Sigmoid colon (tissue), 7 donors: Measurements from ENCODE around the gene PRDX2. TPM values are rescaled to one million over a fixed set of nuclear protein-coding genes. Genes with fewer than 3 reads are reported as not detected.

ENCODE experiments used
- DNase-seq: peaks from one replicate; pipeline ENCODE4 v3.0.0-alpha.2; 2019
- H3K27ac ChIP-seq, 4 donors: fragments of 200-600 bp; sonication (generic); one replicate each; pipeline ENCODE4 v1.5.1; 2016 to 2019; ENCODE audit warnings: mild to moderate bottlenecking in 1 of 4
- H3K27me3 ChIP-seq, 3 donors: fragments of 200-600 bp; sonication (generic); one replicate each; pipeline ENCODE4 v1.5.1; 2019; ENCODE audit warnings: mild to moderate bottlenecking in 1 of 3
- H3K36me3 ChIP-seq, 4 donors: fragments of 200-600 bp; sonication (generic); one replicate each; pipeline ENCODE4 v1.5.1; 2016 to 2019
- H3K4me1 ChIP-seq, 4 donors: fragments of 200-600 bp; sonication (generic); one replicate each; pipeline ENCODE4 v1.5.1; 2017 to 2019
- H3K4me3 ChIP-seq, 4 donors: fragments of 200-600 bp; sonication (generic); one replicate each; pipeline ENCODE4 v1.5.1; 2017 to 2019; ENCODE audit warnings: mild to moderate bottlenecking in 2 of 4, moderate library complexity in 1 of 4
- H3K9me3 ChIP-seq, 4 donors: fragments of 200-600 bp in 3 of 4; sonication (generic) in 3 of 4; one replicate each; pipeline versions ENCODE4 v1.5.1 to v1.6.1; 2013 to 2019
- CTCF ChIP-seq, 4 experiments: fragments of 450-650 bp in 3 of 4; fragments of 200-600 bp in 1 of 4; IDR thresholded peaks; one replicate each; pipeline ENCODE4 v1.5.1; 2016 to 2019; ENCODE audit warnings: antibody characterized with exemption in 4 of 4, mild to moderate bottlenecking in 3 of 4, moderate library complexity in 2 of 4
- EP300 ChIP-seq, 4 donors: sonication (generic); formaldehyde crosslinking; IDR thresholded peaks; one replicate each; pipeline ENCODE4 v1.6.1; 2017; ENCODE audit warnings: antibody characterized with exemption in 4 of 4
- POLR2A ChIP-seq, 2 donors: fragments of 450-650 bp; IDR thresholded peaks; one replicate each; pipeline ENCODE4 v1.6.1; 2016; ENCODE audit warnings: antibody characterized with exemption in 2 of 2, mild to moderate bottlenecking in 2 of 2, moderate library complexity in 2 of 2
- POLR2AphosphoS5 ChIP-seq, 4 donors: sonication (generic); formaldehyde crosslinking; IDR thresholded peaks; one replicate each; pipeline ENCODE4 v1.6.1; 2017; ENCODE audit warnings: antibody characterized with exemption in 4 of 4
- WGBS, 2 donors: extraction: QIAGEN DNeasy Blood & Tissue Kit; methylation state at CpG; one replicate each; pipeline ENCODE4 v1.1.7; 2013; 5-methylcytosine and 5-hydroxymethylcytosine counted together
- intact Hi-C: fragments of 100-400 bp; cut with DNase I; formaldehyde crosslinking; loops from one replicate; pipeline ENCODE4 v1.15.1; 2023
- polyA plus RNA-seq, 3 donors: library from polyadenylated mRNA; stranded (reverse); fragments of 200-250 nt; gene quantifications; one replicate each; pipeline ENCODE4 v1.2.3, GENCODE V29; 2013
- total RNA-seq, 4 donors: library from RNA; depleted of rRNA; stranded (reverse); fragments of >200 nt; gene quantifications; one replicate each; pipeline ENCODE4 v1.1.0, GENCODE V29; 2016
- donor health status: healthy with polysubstance abuse.
- donor health status: Bipolar disorder and iron deficiency.
- donor health status: healthy.

Gene PRDX2
- total and polyA plus RNA-seq, 7 donors = 248 to 379 (median 277) TPM

DNA sequence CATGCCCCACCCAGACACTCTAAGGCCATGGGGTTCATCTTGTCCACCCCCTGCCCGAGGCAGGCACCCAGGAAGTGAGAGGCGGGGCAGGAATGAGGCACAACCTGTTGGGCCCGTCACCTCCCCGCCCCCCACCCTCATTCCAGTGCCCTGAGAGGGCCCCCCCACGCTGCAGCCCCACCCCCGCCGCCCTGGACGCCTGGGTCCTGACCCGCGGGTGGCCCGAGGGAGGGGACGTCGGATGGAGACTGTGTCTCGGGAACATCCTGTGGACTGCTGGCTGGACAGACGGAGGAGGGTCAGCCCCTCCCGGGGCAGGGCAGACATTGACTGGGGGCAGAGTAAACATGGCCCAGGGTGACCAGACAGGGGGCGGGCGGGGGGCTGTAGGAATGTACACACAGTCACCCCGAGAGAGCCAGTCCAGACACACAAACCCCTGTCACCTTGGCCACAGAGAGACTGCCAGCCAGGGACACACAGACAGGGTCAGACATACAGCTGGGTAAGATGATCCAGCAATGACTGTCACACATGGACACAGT, 17.7 kb downstream of the PRDX2 start:
- no peak for DNase-seq
- 8 to 38% methylated on average over 19 of the region's 19 CpGs for WGBS, 2 donors
- H3K4me3 ChIP-seq = peak overlapping the region in 1 of 4 donors; percentile 63
- intact Hi-C loops = no loop called here
- TF ChIP-seq POLR2AphosphoS5 (IDR thresholded peaks at IDR 0.05) = no peak
- no peak for TF ChIP-seq POLR2A (IDR thresholded peaks at IDR 0.05)
- no peak for TF ChIP-seq EP300 (IDR thresholded peaks at IDR 0.05)
- TF ChIP-seq CTCF (IDR thresholded peaks at IDR 0.05) = no peak
- H3K36me3 ChIP-seq = no peaks in the 10 kb centered on the region
- no peaks in the 10 kb centered on the region for H3K9me3 ChIP-seq
- peaks cover 0 to 67% (median 62%) of the 10 kb centered on the region in 4 donors for H3K4me1 ChIP-seq
- no peaks in the 10 kb centered on the region for H3K27me3 ChIP-seq
- peak overlapping the region; percentile 97 to 100 (median 98) for H3K27ac ChIP-seq

GRCh38 chr19:12783291-12783848, 18.2 kb downstream of the PRDX2 start:
- no peaks in the 10 kb centered on the region for H3K36me3 ChIP-seq
- H3K27me3 ChIP-seq = no peaks in the 10 kb centered on the region
- intact Hi-C loops = no loop called here
- 11 to 13% methylated on average over 16 of the region's 16 CpGs for WGBS, 2 donors
- no peaks in the 10 kb centered on the region for H3K9me3 ChIP-seq
- H3K4me3 ChIP-seq = peak overlapping the region; percentile 32 to 63 (median 52)
- peaks cover 0 to 67% (median 62%) of the 10 kb centered on the region in 4 donors for H3K4me1 ChIP-seq
- H3K27ac ChIP-seq = peak overlapping the region; percentile 97 to 100 (median 98)
- no peak for TF ChIP-seq CTCF (IDR thresholded peaks at IDR 0.05)
- no peak for TF ChIP-seq POLR2AphosphoS5 (IDR thresholded peaks at IDR 0.05)
- no peak for TF ChIP-seq EP300 (IDR thresholded peaks at IDR 0.05)
- no peak for TF ChIP-seq POLR2A (IDR thresholded peaks at IDR 0.05)
- DNase-seq = no peak

- no peaks in the 10 kb centered on the region for H3K27me3 ChIP-seq
- peak overlapping the region; percentile 32 to 63 (median 52) for H3K4me3 ChIP-seq
- H3K27ac ChIP-seq = peak overlapping the region; percentile 97 to 100 (median 98)
- H3K4me1 ChIP-seq = peaks cover 0 to 66% (median 59%) of the 10 kb centered on the region in 4 donors
- H3K36me3 ChIP-seq = no peaks in the 10 kb centered on the region
- TF ChIP-seq EP300 (IDR thresholded peaks at IDR 0.05) = peak; percentile 94 to 99 (median 98)
- peak; percentile 88 to 96 (median 93) for TF ChIP-seq POLR2AphosphoS5 (IDR thresholded peaks at IDR 0.05)
- TF ChIP-seq CTCF (IDR thresholded peaks at IDR 0.05) = no peak
- intact Hi-C loops = no loop called here
- WGBS, 2 donors = 1 to 2% methylated on average over 88 of the region's 88 CpGs
- no peaks in the 10 kb centered on the region for H3K9me3 ChIP-seq
- DNase-seq = peak; percentile 96
Observed at GRCh38 chr19:12782424-12783290, 18.9 kb downstream of the PRDX2 start.

- WGBS, 2 donors = 1% methylated on average over 12 of the region's 12 CpGs
- H3K27me3 ChIP-seq = no peaks in the 10 kb centered on the region
- no peak for DNase-seq
- intact Hi-C loops = no loop called here
- H3K36me3 ChIP-seq = no peaks in the 10 kb centered on the region
- peaks cover 0 to 65% (median 59%) of the 10 kb centered on the region in 4 donors for H3K4me1 ChIP-seq
- peak overlapping the region; percentile 32 to 63 (median 52) for H3K4me3 ChIP-seq
- TF ChIP-seq POLR2A (IDR thresholded peaks at IDR 0.05) (peak; percentile 52 to 72), CTCF (IDR thresholded peaks at IDR 0.05) (no peak), EP300 (IDR thresholded peaks at IDR 0.05) (no peak), POLR2AphosphoS5 (IDR thresholded peaks at IDR 0.05) (no peak)
- H3K9me3 ChIP-seq = no peaks in the 10 kb centered on the region
- H3K27ac ChIP-seq = peak overlapping the region; percentile 97 to 100 (median 98)
Observed at GRCh38 chr19:12782174-12782423, 19.5 kb downstream of the PRDX2 start.
